ENCODE measurements around the gene FGF22. TPM values are rescaled to one million over a fixed set of nuclear protein-coding genes. Genes with fewer than 3 reads are reported as not detected.

The FGF22 gene
- total and polyA plus RNA-seq, 4 donors: 0.10 to 0.85 (median 0.34) TPM

- DNase-seq: no peak
- WGBS, 2 donors: 80 to 87% methylated on average over 25 of the region's 25 CpGs
- Histone ChIP-seq H3K4me3 (no peak overlapping the region), H3K9me3 (ENCODE audit: control insufficient read depth in 4 of 4, insufficient read depth in 3 of 4, low read length in 3 of 4) (no peaks in the 10 kb centered on the region), H3K27ac (ENCODE audit: low read depth in 1 of 2, low read length in 1 of 2) (no peak overlapping the region), H3K27me3 (ENCODE audit: control insufficient read depth in 3 of 3, insufficient read depth in 3 of 3, low read length in 2 of 3) (no peaks in the 10 kb centered on the region), H3K36me3 (ENCODE audit: control insufficient read depth in 4 of 4, insufficient read depth in 4 of 4, low read length in 4 of 4) (peaks cover 0 to 2% (median 0%) of the 10 kb centered on the region in 4 donors), H3K4me1 (ENCODE audit: control insufficient read depth in 5 of 5, insufficient read depth in 5 of 5, low read length in 5 of 5) (peaks cover 0 to 11% (median 4%) of the 10 kb centered on the region in 5 donors), H3K9ac (ENCODE audit: insufficient read depth in 1 of 2, low read length in 2 of 2) (no peak overlapping the region)
- no peak for TF ChIP-seq CTCF (IDR thresholded peaks at IDR 0.05; ENCODE audit: control extremely low read depth, extremely low read depth)
- ATAC-seq (ENCODE audit: insufficient read depth, low FRiP score): no peak
Measured at GRCh38 chr19:682678-683320, 43.1 kb downstream of the FGF22 start.

- Histone ChIP-seq H3K9ac (ENCODE audit: insufficient read depth in 1 of 2, low read length in 2 of 2) (no peak overlapping the region), H3K36me3 (ENCODE audit: control insufficient read depth in 4 of 4, insufficient read depth in 4 of 4, low read length in 4 of 4) (peaks cover 0 to 2% (median 0%) of the 10 kb centered on the region in 4 donors)
Measured at GRCh38 chr19:685454-685931, 45.8 kb downstream of the FGF22 start.

DNA sequence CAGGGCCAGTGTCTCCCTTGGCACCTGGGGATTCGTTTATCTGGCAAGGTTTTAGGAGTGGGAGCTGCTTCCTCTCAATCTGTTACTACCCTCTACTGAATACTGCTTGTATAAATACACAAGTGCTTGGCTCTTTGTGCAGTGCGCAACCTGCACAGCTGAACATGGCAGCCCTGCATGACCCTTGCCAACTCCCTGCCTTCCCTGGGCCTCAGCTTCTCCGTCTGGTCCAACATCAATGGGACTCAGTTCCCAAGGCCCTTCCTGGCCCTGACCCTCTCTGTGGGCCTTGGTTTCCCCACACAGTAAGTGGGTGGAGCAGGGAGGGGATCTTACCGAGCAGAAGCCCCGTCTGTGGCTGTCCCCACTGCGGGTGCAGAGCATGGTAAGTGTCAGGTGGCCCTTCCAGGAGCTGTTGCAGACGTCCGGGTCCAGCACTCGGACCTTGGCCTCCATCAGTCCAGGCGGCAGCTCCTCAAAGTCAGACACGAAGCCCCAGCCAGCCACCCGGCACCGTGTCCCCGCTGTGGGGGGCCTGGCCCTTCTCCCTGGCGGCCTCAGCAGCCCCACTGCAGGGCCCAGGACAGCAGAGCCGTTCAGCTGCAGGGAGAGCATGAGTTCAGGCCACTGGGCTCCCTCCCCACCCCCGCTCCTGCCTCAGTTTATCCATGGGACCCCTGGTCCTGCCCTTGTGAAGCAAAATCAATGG lies 47.1 kb downstream of the FGF22 start:
- Histone ChIP-seq H3K27me3 (ENCODE audit: control insufficient read depth in 3 of 3, insufficient read depth in 3 of 3, low read length in 2 of 3) (no peaks in the 10 kb centered on the region), H3K36me3 (ENCODE audit: control insufficient read depth in 4 of 4, insufficient read depth in 4 of 4, low read length in 4 of 4) (peaks cover 0 to 2% (median 0%) of the 10 kb centered on the region in 4 donors), H3K9ac (ENCODE audit: insufficient read depth in 1 of 2, low read length in 2 of 2) (no peak overlapping the region), H3K4me3 (no peak overlapping the region), H3K27ac (ENCODE audit: low read depth in 1 of 2, low read length in 1 of 2) (no peak overlapping the region), H3K4me1 (ENCODE audit: control insufficient read depth in 5 of 5, insufficient read depth in 5 of 5, low read length in 5 of 5) (no peaks in the 10 kb centered on the region), H3K9me3 (ENCODE audit: control insufficient read depth in 4 of 4, insufficient read depth in 3 of 4, low read length in 3 of 4) (no peaks in the 10 kb centered on the region)
- DNase-seq: no peak
- WGBS, 2 donors: 73 to 81% methylated on average over 17 of the region's 17 CpGs
- ATAC-seq (ENCODE audit: insufficient read depth, low FRiP score): no peak
- no peak for TF ChIP-seq CTCF (IDR thresholded peaks at IDR 0.05; ENCODE audit: control extremely low read depth, extremely low read depth)

More at GRCh38 chr19:685454-685931, 45.8 kb downstream of the FGF22 start:
- 86 to 90% methylated on average over 31 of the region's 31 CpGs for WGBS, 2 donors
- no peak for TF ChIP-seq CTCF (IDR thresholded peaks at IDR 0.05; ENCODE audit: control extremely low read depth, extremely low read depth)
- Histone ChIP-seq H3K4me1 (ENCODE audit: control insufficient read depth in 5 of 5, insufficient read depth in 5 of 5, low read length in 5 of 5) (peaks cover 0 to 2% (median 0%) of the 10 kb centered on the region in 5 donors), H3K27me3 (ENCODE audit: control insufficient read depth in 3 of 3, insufficient read depth in 3 of 3, low read length in 2 of 3) (no peaks in the 10 kb centered on the region), H3K4me3 (no peak overlapping the region), H3K27ac (ENCODE audit: low read depth in 1 of 2, low read length in 1 of 2) (no peak overlapping the region), H3K9me3 (ENCODE audit: control insufficient read depth in 4 of 4, insufficient read depth in 3 of 4, low read length in 3 of 4) (no peaks in the 10 kb centered on the region)
- ATAC-seq (ENCODE audit: insufficient read depth, low FRiP score) (no peak), DNase-seq (no peak)

All from lung (tissue), 12 donors.